ENCODE results near the gene ROPN1L. TPM values are rescaled to one million over a fixed set of nuclear protein-coding genes. Genes with fewer than 3 reads are reported as not detected.

The ROPN1L gene
- total RNA-seq, 1 donor from 2014 or later, result not detected

DNA sequence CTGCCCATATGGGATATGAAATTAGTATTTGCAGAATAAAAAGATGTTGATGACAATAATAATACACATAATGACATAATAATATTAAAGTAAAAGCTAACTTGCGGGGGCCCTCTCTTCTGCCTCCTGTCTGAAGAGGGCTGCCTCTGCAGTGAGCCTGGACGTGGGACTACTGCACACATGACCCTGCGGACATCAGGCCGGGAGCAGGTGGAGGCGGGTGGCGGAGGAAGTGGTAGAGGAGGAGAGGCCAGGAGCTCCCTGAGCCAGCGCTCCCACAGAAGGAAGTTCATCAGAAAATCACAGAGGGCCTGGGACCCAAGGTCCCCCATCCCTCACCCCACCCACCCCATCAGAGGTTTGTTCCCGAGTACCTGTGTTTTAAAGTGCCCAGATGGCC lies 60.5 kb downstream of the ROPN1L start:
- Mint-ChIP-seq H3K9me3 (ENCODE audit: unreplicated experiment) (no peaks in the 10 kb centered on the region), H3K27me3 (ENCODE audit: unreplicated experiment) (no peaks in the 10 kb centered on the region), H3K36me3 (ENCODE audit: unreplicated experiment) (no peaks in the 10 kb centered on the region), H3K27ac (ENCODE audit: unreplicated experiment) (no peak overlapping the region), H3K4me3 (ENCODE audit: unreplicated experiment) (no peak overlapping the region), H3K4me1 (ENCODE audit: low read depth, unreplicated experiment) (peaks cover 21% of the 10 kb centered on the region)
- no peak for DNase-seq
- TF ChIP-seq, protein P1, sequence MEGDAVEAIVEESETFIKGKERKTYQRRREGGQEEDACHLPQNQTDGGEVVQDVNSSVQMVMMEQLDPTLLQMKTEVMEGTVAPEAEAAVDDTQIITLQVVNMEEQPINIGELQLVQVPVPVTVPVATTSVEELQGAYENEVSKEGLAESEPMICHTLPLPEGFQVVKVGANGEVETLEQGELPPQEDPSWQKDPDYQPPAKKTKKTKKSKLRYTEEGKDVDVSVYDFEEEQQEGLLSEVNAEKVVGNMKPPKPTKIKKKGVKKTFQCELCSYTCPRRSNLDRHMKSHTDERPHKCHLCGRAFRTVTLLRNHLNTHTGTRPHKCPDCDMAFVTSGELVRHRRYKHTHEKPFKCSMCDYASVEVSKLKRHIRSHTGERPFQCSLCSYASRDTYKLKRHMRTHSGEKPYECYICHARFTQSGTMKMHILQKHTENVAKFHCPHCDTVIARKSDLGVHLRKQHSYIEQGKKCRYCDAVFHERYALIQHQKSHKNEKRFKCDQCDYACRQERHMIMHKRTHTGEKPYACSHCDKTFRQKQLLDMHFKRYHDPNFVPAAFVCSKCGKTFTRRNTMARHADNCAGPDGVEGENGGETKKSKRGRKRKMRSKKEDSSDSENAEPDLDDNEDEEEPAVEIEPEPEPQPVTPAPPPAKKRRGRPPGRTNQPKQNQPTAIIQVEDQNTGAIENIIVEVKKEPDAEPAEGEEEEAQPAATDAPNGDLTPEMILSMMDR (IDR thresholded peaks at IDR 0.05; ENCODE audit: partially characterized antibody, unreplicated experiment), result no peak

GRCh38 chr5:10502578-10502977 lies 60.9 kb downstream of the ROPN1L start:
- Mint-ChIP-seq H3K36me3 (ENCODE audit: unreplicated experiment) (no peaks in the 10 kb centered on the region), H3K4me1 (ENCODE audit: low read depth, unreplicated experiment) (peaks cover 21% of the 10 kb centered on the region), H3K27ac (ENCODE audit: unreplicated experiment) (no peak overlapping the region), H3K27me3 (ENCODE audit: unreplicated experiment) (no peaks in the 10 kb centered on the region), H3K4me3 (ENCODE audit: unreplicated experiment) (no peak overlapping the region), H3K9me3 (ENCODE audit: unreplicated experiment) (no peaks in the 10 kb centered on the region)
- DNase-seq, result no peak
- TF ChIP-seq, protein P1 (IDR thresholded peaks at IDR 0.05; ENCODE audit: partially characterized antibody, unreplicated experiment), result no peak

DNA sequence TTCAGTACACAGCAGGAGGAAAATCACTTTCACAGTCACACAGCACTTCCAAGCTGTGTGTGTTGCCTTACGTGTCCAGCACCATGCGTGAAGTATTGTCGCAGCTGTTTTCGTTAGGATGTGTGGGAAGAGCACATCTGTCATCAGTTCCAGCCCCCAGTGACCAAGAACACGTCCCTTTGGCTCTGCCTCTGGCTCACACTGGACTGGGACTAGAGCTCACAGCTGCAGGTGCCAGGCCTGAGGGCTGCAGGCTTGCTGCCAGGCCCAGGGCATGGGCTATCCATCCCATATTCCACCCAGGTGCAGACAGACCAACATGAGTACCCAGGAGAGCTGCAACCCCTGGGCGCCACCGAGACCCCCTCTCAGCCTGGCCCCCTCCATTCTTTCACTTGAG lies 61.6 kb downstream of the ROPN1L start:
- no peak for DNase-seq
- TF ChIP-seq, protein P1 (IDR thresholded peaks at IDR 0.05; ENCODE audit: partially characterized antibody, unreplicated experiment), result no peak
- peaks cover 21% of the 10 kb centered on the region for H3K4me1 Mint-ChIP-seq (ENCODE audit: low read depth, unreplicated experiment)
- H3K36me3 Mint-ChIP-seq (ENCODE audit: unreplicated experiment), result no peaks in the 10 kb centered on the region
- no peak overlapping the region for H3K4me3 Mint-ChIP-seq (ENCODE audit: unreplicated experiment)
- no peaks in the 10 kb centered on the region for H3K27me3 Mint-ChIP-seq (ENCODE audit: unreplicated experiment)
- H3K27ac Mint-ChIP-seq (ENCODE audit: unreplicated experiment), result no peak overlapping the region
- no peaks in the 10 kb centered on the region for H3K9me3 Mint-ChIP-seq (ENCODE audit: unreplicated experiment)

DNA sequence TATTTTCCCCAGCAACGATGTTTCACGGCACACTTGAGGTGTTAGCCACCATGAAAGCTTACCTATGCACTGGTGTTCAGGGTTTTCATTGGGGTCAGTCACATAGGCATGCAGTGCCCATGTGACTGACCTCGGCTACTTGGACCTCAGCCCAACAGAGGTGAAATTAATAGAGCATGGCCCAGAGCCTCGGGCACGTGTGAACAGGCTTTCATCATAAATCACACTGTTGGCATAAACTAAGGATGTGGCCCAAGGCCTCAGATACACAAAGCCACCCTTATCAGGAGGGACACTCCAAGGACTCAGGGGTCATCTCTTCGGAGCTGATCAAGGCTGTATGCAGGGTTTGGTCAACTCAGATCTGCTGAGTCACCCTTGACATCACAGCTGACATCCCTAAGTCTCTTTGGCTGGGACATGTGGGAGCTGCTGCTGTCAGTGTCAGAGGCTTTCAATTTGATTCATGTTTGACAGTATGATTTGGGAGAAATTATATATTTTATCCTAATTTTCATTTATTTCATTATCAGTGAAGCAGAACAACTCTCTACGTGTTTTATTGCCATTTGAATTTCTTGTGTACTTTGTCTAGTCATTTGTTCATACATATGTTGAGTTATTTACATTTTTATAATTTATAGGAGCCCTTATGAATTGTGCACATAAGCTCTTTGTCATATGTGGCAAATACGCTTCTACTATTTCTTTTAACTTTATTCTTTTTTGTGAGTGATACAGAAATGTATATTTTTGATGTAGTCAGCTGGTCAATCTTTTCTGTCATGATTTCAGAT lies 62.5 kb downstream of the ROPN1L start:
- H3K4me1 Mint-ChIP-seq (ENCODE audit: low read depth, unreplicated experiment), result peaks cover 27% of the 10 kb centered on the region
- no peak overlapping the region for H3K27ac Mint-ChIP-seq (ENCODE audit: unreplicated experiment)
- DNase-seq, result no peak
- H3K9me3 Mint-ChIP-seq (ENCODE audit: unreplicated experiment), result no peaks in the 10 kb centered on the region
- peaks cover 4% of the 10 kb centered on the region for H3K27me3 Mint-ChIP-seq (ENCODE audit: unreplicated experiment)
- no peaks in the 10 kb centered on the region for H3K36me3 Mint-ChIP-seq (ENCODE audit: unreplicated experiment)
- TF ChIP-seq, protein P1 (IDR thresholded peaks at IDR 0.05; ENCODE audit: partially characterized antibody, unreplicated experiment), result no peak
- no peak overlapping the region for H3K4me3 Mint-ChIP-seq (ENCODE audit: unreplicated experiment)

DNA sequence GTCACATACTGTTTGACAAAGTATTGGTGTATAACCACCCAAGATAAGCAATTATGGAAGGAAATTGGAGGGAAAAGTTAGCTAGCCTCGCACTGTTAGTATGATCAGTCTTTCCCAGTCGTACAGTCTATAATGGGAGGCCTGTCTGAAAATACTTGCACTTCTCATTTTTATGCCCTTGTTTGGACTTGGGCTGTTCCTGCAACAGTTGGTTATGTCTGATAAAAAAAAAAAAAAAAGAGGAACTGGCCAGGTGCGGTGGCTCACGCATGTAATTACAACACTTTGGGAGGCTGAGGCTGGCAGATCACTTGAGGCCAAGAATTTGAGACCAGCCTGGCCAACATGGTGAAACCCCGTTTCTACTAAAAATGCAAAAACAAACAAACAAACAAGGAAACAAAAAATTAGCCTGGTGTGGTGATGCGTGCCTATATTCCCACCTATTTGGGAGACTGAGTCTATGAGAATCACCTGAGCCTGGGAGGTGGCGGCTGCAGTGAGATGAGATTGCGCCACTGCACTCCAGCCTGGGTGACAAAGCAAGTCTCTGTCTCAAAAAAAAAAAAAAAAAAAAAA lies 63.9 kb downstream of the ROPN1L start:
- H3K4me1 Mint-ChIP-seq (ENCODE audit: low read depth, unreplicated experiment), result peaks cover 32% of the 10 kb centered on the region

More for the DNA sequence above, 63.9 kb downstream of the ROPN1L start:
- Mint-ChIP-seq H3K27me3 (ENCODE audit: unreplicated experiment) (peaks cover 4% of the 10 kb centered on the region), H3K4me3 (ENCODE audit: unreplicated experiment) (no peak overlapping the region), H3K9me3 (ENCODE audit: unreplicated experiment) (no peaks in the 10 kb centered on the region), H3K27ac (ENCODE audit: unreplicated experiment) (no peak overlapping the region), H3K36me3 (ENCODE audit: unreplicated experiment) (no peaks in the 10 kb centered on the region)
- TF ChIP-seq, protein P1 (IDR thresholded peaks at IDR 0.05; ENCODE audit: partially characterized antibody, unreplicated experiment), result no peak
- no peak for DNase-seq

Data from glutamatergic neuron (in vitro differentiated cells).